Astrocyte of the cerebellum (primary cell): ENCODE results near the gene CDIPT.

Source experiments
- DNase-seq: peaks from one replicate; pipeline ENCODE4 v3.0.0-alpha.2; 2011; ENCODE audit warnings: low read depth
- H3K4me3 ChIP-seq: 2 replicates; pipeline ENCODE4 v1.5.1; 2011; ENCODE audit warnings: mild to moderate bottlenecking, low read depth, low read length, moderate library complexity
- in situ Hi-C: cut with HindIII; loops from 2 replicates; pipeline ENCODE4 v1.10.0; 2017; ENCODE audit warnings: low sequenced_read_pairs
- TF ChIP-seq, protein P1 (sequence below): IDR thresholded peaks from 2 replicates; pipeline ENCODE4 v1.5.1; 2012; ENCODE audit warnings: low read length, low read depth, moderate library complexity, mild to moderate bottlenecking; ENCODE audit errors: missing control alignments

Gene CDIPT

DNA sequence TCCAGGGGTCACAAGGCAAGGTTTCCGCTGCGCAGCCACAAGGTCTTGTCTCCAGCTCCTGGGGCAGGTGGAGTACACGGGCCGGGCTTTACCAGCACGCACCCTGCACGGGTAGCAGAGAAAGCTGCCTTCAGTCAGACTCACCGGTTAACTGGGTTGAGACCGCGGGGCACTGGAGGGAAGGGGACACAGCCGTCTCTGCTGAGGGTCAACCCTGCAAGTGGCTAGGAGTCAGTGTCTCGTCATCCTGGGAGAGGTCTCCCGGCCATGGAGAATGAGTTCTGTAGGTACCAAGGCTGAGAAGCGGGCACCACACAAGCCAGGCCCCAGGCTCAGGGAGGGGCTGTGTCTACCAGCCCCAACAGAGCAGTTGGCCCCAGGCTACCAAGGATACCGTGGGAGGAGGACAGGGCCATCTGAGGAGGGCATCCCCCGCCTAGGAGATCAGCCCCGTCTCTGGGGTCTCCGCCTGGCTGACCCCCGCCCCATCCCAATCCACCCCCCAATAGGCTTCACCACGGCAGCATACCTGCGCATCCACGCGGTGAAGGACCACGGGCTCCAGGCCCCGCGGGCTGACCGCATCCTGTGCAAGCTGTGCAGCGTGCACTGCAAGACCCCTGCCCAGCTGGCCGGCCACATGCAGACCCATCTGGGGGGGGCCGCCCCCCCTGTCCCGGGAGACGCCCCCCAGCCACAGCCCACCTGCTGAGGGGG lies 53.8 kb downstream of the CDIPT start:
- peak overlapping the region; percentile 57 for H3K4me3 ChIP-seq
- TF ChIP-seq, protein P1, sequence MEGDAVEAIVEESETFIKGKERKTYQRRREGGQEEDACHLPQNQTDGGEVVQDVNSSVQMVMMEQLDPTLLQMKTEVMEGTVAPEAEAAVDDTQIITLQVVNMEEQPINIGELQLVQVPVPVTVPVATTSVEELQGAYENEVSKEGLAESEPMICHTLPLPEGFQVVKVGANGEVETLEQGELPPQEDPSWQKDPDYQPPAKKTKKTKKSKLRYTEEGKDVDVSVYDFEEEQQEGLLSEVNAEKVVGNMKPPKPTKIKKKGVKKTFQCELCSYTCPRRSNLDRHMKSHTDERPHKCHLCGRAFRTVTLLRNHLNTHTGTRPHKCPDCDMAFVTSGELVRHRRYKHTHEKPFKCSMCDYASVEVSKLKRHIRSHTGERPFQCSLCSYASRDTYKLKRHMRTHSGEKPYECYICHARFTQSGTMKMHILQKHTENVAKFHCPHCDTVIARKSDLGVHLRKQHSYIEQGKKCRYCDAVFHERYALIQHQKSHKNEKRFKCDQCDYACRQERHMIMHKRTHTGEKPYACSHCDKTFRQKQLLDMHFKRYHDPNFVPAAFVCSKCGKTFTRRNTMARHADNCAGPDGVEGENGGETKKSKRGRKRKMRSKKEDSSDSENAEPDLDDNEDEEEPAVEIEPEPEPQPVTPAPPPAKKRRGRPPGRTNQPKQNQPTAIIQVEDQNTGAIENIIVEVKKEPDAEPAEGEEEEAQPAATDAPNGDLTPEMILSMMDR: no peak
- in situ Hi-C loops: no loop called here
- DNase-seq: no peak
